GM12892 (cell line): Measurements from ENCODE around the gene RLN2.

Experiments
- DNase-seq: peaks from one replicate; pipeline ENCODE4 v3.0.0; 2011; ENCODE audit not compliant: insufficient read length
- FAIRE-seq: peaks from 2 replicates; lab custom pipeline; 2011; peaks lifted over from hg19 to GRCh38; lab: Jason Lieb, UNC
- POLR2A ChIP-seq: IDR thresholded peaks from 2 replicates; pipeline ENCODE4 v1.6.1; 2011; ENCODE audit warnings: low read depth, low read length, control low read depth
- POLR2AphosphoS5 ChIP-seq: IDR thresholded peaks from 2 replicates; pipeline ENCODE4 v1.6.1; 2011; ENCODE audit warnings: low read depth, low read length, control low read depth
- TAF1 ChIP-seq: IDR thresholded peaks from 2 replicates; pipeline ENCODE4 v1.6.1; 2011; ENCODE audit warnings: low read depth, mild to moderate bottlenecking, control low read depth, low read length, borderline replicate concordance

Gene RLN2

DNA sequence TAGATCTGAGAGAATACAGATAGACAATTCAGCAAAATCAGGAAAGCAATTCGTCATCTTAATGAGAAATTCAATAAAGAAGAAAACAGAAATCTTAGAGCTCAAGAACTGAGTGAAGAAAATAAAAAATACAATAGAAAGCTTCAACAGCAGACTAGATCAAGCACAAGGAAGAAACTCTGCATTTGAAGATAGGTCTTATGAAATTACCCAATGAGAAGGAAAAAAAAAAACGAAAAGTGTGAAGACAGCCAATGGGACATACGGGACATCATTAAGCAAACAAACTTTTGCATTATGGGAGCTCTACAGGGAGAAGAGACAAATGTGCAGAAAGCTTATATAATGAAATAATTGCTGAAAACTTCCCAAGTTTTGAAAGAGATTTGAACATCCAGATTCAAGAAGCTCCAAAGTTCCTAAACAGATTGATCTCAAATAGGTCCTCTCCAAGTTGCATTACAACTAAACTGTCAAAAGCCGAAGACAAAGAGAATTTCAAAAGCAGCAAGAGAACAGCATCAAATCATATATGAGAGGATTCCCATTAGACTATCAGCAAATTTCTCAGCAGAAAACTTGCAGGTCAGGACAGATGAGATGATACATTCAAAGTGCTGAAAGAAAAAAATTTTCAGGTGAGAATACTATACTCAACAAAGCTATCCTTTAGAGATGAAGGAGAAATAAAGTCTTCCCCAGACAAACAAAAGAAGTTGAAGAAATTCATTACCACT is 10.8 kb upstream of the RLN2 start:
- FAIRE-seq (no peak), DNase-seq (no peak)
- TF ChIP-seq TAF1 = no peak
- no peak for TF ChIP-seq POLR2AphosphoS5
- no peak for TF ChIP-seq POLR2A

- no peak for DNase-seq
- TF ChIP-seq POLR2AphosphoS5 = no peak
- no peak for TF ChIP-seq POLR2A
- no peak for TF ChIP-seq TAF1
- no peak for FAIRE-seq
Observed at GRCh38 chr9:5310851-5311250, 6.3 kb upstream of the RLN2 start.

- DNase-seq = no peak
- no peak for FAIRE-seq
- TF ChIP-seq POLR2AphosphoS5 = no peak
- TF ChIP-seq TAF1 = no peak
- TF ChIP-seq POLR2A = no peak
Observed at GRCh38 chr9:5305741-5306140, 1.2 kb upstream of the RLN2 start.

- DNase-seq (no peak), FAIRE-seq (no peak)
- TF ChIP-seq TAF1 (no peak), POLR2AphosphoS5 (no peak), POLR2A (no peak)
Observed at GRCh38 chr9:5301544-5301943, 3.0 kb downstream of the RLN2 start.

DNA sequence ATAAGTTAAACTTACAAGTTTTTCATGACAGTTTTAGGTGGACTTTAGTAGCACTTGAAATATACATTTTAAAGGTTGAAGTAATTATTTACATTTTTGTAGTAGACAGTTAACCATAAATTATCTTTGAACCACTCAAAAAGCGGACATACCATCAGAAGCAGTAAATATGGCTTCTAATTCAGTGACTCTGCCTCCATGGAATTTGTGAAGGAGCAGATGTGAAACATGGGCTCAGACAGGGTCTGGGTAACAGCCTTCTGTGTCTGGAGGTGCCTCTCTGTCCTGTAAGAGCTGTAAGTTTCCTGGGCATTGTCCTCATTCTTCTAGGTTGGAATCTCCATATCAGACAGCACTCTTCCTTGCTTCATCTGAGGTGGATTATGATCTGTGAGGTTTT is 12.4 kb downstream of the RLN2 start:
- FAIRE-seq (no peak), DNase-seq (no peak)
- TF ChIP-seq POLR2A = no peak
- TF ChIP-seq POLR2AphosphoS5 = no peak
- TF ChIP-seq TAF1 = no peak

DNA sequence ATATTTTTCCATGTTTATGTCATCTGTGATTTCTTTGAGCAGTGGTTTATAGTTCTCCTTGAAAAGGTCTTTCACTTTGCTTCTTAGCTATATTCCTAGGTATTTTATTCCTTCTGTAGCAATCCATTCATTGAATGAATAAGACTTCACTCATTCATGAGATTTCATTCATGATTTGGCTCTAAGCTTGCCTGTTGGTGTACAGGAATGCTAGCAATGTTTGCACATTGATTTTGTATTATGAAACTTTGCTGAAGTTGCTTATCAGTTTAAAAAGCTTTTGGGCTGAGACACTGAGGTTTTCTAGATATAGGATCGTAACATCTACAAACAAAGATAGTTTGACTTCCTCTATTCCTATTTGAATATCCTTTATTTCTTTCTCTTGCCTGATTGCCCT is 15.9 kb downstream of the RLN2 start:
- DNase-seq (no peak), FAIRE-seq (no peak)
- no peak for TF ChIP-seq TAF1
- no peak for TF ChIP-seq POLR2A
- TF ChIP-seq POLR2AphosphoS5 = no peak

DNA sequence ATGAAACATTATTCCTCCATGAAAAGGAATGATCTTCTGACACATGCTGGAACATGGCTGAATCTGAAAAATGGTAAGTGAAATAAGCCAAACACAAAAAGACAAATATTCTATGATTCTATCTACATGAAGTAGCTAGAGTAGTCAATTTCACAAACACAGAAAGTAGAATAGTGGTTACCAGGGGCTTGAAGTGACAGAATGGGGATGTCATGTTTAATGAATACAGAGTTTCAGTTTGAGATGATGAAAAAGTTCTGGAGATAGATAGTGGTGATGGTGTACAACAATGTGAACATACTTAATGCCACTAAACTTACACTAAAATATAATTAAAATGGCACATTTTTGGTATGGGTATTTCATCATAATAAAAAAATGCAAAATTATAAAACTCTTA is 18.3 kb downstream of the RLN2 start:
- DNase-seq = no peak
- TF ChIP-seq POLR2AphosphoS5 = no peak
- TF ChIP-seq POLR2A = no peak
- TF ChIP-seq TAF1 = no peak
- FAIRE-seq = no peak

DNA sequence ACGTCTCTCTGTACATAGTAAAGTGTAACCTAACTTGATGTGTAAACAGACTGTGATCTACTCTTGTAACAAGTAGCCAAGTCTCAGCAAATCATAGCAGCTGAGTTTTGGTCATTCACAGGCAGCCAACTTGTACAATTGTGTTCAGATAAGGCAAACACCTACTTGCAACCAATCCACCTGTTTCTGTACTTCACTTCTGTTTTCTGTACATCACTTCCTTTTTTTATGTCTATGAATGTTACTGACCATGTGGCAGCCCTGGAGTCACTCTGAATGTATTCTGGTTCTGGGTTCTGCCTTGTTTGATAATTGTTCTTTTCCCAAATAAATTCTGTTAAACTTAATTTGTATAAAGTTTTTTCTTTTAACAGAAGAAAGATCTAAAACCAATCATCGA is 26.0 kb downstream of the RLN2 start:
- DNase-seq (no peak), FAIRE-seq (peak; percentile 77)
- no peak for TF ChIP-seq POLR2A
- no peak for TF ChIP-seq TAF1
- no peak for TF ChIP-seq POLR2AphosphoS5

DNA sequence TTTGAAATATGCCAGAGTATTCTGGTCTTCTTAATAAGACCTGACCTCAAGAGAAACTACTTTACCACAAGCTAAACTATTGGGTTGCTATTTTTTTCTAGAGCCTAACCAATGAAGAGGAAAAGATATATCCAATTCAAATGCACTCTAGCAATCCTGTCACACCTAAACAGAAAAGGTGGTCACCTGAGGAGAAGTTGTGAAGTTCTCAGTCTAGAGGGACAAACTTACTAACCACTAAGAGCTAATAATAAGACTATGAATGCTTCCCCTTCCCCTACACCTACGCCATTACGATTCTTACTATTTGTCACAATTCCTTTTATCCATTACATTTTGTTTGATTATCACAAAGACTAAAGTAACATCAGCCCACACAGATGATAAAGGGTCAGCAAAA is 29.7 kb downstream of the RLN2 start:
- FAIRE-seq (peak; percentile 74), DNase-seq (no peak)
- TF ChIP-seq POLR2A (no peak), TAF1 (no peak), POLR2AphosphoS5 (no peak)

DNA sequence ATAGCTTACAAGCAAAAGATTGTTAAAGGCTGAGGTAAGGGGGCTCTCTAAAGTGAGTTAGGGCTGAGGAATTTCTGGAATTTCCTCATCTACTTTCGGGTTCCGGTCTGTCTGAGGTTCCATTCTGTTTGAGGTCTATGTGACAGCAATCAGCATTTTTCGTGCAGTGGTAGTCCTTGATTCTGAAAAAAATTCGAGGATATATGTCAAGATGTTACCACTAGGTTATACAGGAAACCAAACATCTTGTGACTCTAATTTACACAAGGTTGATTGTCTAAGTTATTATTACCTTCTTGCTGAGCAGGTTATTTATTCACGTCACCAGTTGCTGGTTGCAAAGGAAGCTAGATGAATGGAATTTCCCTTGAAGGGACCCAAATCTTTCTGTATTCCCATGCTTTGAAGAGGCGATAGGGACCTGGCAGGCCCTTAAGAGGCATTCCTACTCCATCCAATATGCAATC is 35.2 kb downstream of the RLN2 start:
- DNase-seq (no peak), FAIRE-seq (no peak)

DNA sequence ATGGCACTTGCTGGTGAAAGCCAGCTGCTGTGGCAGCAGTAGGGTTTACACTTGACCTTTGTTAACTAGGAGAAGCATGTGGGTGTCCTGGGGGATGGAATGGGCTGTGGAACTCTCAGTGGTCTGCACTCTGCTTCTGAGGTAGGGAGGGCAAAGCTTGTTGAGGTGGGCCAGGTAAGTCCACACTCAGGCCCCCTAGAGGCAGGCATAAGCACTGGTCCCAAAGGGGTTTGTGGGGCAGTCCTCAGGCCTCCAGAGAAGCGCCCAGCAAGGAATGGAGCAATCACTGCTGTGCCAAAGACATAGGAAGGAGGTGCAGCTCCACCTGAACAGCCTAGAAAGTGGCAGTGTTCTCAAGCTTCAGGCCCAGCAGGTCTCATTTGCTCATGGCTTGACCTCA is 38.6 kb downstream of the RLN2 start:
- TF ChIP-seq POLR2AphosphoS5 (no peak), POLR2A (no peak), TAF1 (no peak)
- no peak for DNase-seq
- no peak for FAIRE-seq

More for the DNA sequence above, 35.2 kb downstream of the RLN2 start:
- TF ChIP-seq TAF1 = no peak
- no peak for TF ChIP-seq POLR2A
- TF ChIP-seq POLR2AphosphoS5 = no peak

DNA sequence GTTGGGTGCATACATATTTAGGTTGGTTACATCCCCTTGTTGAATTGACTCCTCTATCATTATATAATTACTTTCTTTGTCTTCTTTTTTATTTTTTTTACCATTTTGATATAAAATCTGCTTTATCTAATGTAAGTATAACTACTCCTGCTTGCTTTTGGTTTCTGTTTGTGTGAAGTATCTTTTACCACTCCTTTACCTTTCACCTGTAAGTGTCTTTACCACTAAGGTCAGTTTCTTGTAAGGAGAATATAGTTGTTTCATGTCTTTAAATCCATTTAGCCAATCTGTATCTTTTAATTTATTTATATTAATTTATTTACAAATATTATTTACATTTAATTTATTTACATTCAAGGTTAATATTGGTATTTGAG is 40.3 kb downstream of the RLN2 start:
- no peak for DNase-seq
- TF ChIP-seq POLR2AphosphoS5 (no peak), POLR2A (no peak), TAF1 (no peak)
- FAIRE-seq = no peak
